NCI-H1694 treated with DMSO at 0.1 percent for 48 hours (cell line): ENCODE data around the gene TSTD2.
"Not testable (repeated sequence)": the region's sequence is repeated elsewhere in the genome, so short reads cannot be mapped to it uniquely, and the experiment has no call there.

ENCODE experiments used
- DNase-seq: peaks from one replicate; lab custom pipeline; 2025; lab: John Stamatoyannopoulos, UW

TSTD2 gene

GRCh38 chr9:97630591-97630990 lies 2.6 kb downstream of the TSTD2 start:
- no peak for DNase-seq

- no peak for DNase-seq
Measured at GRCh38 chr9:97629156-97629555, 4.0 kb downstream of the TSTD2 start.

GRCh38 chr9:97628668-97629067 lies 4.5 kb downstream of the TSTD2 start:
- no peak for DNase-seq

- DNase-seq = no peak
Measured at GRCh38 chr9:97627624-97628023, 5.5 kb downstream of the TSTD2 start.

DNA sequence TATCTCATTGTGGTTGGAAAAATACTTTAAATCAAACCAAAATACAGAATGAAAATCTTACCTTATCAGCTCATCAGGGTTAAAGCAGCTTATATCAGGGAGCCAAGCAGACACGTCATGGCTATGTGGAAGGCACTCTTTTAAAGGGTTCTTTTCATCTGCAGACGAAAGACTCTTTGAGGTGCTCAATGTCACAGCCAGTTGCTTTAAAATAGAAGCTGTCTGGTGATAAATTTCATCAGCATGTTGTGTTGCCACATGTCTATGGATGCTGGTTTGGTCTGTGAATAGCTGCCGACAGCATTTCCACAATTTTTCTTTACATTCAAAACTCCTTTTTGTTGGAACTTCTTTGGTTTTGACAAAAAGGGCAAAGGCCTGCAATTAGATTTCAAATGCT lies 7.5 kb downstream of the TSTD2 start:
- DNase-seq = no peak

GRCh38 chr9:97623946-97624345 lies 9.2 kb downstream of the TSTD2 start:
- DNase-seq = no peak

DNA sequence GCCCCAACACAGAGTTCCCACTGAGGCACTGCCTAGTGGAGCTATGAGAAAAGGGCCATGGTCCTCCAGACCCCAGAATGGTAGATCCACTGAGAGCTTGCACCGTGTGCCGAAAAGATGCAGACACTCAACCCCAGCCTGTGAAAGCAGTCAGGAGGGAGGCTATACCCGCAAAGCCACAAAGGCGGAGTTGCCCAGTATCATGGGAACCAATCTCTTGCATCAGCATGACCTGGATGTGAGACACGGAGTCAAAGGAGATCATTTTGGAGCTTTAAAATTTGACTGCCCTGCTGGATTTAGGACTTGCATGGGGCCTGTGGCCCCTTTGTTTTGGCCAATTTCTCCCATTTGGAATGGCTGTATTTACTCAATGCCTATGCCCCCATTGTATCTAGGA lies 10.7 kb downstream of the TSTD2 start:
- DNase-seq = not testable (repeated sequence)

DNA sequence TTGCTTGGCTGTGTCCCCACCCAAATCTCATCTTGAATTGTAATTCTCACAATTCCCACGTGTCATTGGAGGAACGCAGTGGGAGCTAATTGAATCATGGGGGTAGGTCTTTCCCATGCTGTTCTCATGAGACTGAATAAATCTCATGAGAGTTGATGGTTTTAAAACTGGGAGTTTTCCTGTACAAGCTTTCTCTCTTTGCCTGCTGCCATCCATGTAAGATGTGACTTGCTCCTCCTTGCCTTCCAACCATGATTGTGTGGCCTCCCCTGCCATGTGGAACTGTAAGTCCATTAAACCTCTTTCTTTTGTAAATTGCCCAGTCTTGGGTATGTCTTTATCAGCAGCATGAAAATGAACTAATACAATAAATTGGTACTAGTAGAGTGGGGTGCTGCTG lies 13.1 kb downstream of the TSTD2 start:
- not testable (repeated sequence) for DNase-seq

DNA sequence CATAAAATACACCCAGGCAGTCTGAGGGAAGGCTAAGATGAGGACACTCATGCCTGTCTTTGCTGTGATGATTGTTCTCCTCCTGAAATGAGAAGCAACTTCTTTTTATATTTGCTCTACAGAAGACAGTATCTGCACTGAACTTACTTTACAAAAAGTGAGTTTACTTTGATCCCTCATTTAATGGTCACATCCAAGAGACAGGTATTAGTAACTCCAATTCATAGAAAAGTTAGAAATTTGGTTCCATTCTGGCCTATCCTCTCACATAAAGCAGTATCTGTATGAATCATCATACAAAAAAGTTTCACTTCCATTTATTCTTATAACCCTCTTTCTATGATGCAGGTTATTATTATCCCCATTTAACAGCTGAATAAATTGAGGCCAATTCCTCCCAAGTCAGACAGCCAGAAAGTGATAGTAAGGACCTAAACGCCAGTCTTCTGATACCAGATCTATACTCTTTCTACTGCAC lies 15.2 kb downstream of the TSTD2 start:
- no peak for DNase-seq

DNA sequence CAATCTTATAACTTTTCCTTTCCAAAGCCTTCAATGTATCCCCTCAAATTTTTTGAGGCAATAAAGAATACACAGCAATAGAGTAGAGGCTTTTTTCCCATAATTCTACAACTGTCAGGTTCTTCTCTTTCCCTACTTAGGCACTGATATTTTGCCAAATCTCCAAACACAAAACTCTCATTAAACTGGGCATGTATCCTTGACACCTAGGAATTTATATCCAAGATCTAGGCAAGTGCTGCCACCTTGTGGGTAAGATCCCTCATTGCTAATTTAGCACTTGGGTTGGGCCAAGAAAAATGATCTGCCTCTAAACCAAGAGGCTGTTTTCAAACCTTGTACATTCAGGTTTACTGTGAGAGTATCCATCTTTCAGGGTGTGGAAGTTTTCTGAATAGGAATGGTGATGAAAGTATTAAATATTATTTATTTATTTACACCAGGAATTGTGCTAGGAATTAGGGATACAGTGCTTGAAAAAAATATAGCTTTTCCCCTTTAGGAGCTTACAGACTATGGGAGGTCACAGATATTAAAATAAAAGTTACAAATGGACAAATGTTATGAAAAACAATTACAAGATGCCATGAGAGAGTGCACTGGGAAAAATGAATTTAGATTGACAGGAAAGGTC lies 17.6 kb downstream of the TSTD2 start:
- DNase-seq = peak; percentile 21

- no peak for DNase-seq
Measured at GRCh38 chr9:97604901-97605645, 28.1 kb downstream of the TSTD2 start.

DNA sequence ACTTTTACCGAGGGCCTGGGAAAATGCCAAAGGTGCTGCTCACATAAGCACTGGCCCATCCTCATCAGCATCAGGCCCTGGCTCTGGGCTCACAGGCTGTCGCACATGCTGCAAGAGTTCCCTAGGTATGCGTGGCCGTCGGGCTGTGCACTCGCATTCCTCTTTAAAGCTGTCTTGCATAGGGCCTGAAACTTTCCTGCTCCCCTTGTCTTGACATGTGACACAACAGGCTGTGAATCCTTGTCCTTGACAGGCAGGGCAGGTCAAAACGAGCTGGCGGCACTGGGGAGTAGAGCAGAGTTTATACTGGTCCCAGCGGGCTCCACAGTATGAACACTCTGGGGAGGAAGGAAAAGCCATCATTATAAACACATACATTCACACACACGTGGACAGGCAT lies 30.7 kb downstream of the TSTD2 start:
- DNase-seq = no peak

DNA sequence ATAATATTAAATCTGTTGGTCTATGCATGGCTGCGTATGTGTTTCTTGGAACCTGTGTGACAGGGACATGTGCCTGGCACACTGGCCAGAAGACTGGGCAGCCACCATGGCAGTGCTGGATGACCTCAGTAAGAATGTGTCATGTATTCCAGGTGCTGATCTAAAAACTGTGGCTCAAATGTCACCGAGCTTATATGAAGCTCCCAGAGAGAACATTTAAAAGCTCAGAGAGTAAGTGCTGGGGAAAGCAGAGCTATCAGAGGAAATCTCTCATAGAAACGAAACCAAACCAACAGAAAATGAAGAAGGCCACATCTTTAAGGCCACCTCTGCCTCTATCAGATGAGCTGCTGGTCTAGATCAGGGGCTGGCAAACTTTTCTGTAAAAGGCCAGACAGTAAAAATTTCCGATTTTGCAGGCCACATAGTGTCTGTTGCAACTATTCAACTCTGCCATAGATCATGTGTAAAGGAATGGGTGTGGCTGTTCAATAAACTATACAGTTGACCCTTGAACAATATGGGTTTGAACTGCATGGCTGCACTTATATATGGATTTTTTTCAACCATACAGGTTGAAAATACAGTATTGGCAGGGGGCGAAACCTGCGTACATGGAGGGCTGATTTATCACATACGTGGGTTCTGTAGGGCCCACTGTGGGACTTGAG lies 31.8 kb downstream of the TSTD2 start:
- no peak for DNase-seq

GRCh38 chr9:97600531-97601227 lies 32.5 kb downstream of the TSTD2 start:
- DNase-seq = no peak

DNA sequence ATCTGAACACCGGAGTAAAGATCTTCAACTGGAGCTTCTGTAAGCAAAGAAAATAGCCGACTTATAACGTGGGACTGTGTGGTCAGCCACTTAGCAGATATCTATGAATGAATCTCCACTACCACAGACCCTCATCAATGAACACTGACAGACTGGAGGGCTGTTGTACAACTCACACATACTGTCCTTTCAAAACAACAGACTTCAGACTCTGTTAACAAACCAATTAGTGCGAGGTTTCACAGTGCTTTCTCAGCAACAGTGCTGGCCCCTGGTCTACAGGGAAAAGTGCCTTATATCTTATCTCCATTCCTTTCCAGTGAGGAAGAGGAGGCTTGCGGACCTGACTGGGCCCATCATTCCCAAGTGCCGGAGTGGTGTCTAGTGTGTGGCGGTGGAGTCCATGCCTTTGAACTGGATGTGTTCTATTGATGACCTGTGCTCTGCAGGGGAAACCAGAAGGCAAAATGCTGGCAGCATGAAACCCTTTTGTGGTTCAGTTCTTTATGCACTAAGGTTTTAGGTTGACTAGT lies 33.8 kb downstream of the TSTD2 start:
- DNase-seq = no peak

DNA sequence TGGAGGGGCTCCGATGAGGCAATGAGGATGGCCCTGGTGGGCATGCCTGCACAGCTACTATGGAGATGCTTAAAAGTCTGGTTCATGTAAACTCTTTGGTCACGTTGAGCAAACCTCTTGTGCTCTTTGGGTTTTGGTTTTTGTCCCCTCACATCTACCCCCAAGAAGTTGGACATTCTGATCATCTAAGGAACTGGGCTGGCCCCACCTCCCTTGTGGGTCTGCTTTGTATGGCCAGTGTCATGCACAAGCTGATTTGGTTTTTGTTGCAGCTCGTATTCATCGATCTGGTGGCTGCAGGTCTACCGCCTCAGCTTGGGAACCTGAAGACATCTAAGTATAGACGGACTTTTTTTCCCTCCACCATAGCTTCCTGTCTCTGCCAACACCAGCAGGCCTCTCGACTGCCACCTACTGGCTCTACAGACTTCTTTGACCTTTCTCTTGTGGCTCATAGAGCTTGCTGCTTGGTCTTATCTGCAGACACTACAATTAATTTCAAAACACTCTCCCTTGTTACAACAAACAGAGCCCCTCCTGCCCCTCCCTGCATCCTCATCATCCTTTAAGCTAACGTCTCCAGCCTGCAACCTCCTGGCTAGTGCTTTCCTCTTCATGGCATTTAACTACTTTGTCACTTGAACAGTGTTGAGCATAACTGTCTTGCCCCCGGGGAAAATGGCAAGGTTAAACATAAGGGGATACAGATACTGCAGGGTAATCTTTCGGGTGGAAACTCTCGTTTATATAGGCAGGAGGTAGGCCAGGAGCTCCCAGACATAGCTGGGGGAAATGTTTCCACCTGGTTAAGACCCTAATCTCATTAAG lies 34.5 kb downstream of the TSTD2 start:
- DNase-seq = peak; percentile 71

- DNase-seq = peak; percentile 42
Measured at GRCh38 chr9:97596906-97597305, 36.3 kb downstream of the TSTD2 start.

DNA sequence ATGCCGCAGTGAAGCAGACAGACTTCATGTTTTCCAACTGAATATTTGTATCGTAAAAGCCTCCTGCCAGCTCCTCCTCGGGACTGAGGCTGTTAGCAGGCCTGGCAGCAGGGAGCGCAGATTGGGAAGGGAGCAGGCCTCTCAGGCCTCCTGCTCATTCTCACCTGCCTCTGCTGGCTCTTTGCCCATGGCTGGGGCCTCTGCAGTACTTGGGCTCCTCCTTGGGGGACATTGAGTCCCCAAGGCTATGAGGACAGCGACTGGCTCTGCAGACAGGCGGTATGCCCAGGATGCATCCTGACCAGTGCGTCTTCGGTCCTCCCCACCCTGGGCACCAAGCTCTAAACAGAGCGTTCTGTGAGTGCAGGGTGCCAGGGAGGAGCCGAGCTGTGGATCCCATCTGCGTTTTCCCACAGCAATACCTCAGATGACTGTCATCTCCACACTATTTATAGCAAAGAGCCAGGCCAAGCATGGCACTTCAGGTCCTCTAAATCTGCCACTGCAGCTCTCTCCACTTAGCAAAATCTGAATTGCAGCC lies 38.7 kb downstream of the TSTD2 start:
- DNase-seq = peak; percentile 87

- DNase-seq = no peak
Measured at GRCh38 chr9:97593960-97594359, 39.2 kb downstream of the TSTD2 start.

DNA sequence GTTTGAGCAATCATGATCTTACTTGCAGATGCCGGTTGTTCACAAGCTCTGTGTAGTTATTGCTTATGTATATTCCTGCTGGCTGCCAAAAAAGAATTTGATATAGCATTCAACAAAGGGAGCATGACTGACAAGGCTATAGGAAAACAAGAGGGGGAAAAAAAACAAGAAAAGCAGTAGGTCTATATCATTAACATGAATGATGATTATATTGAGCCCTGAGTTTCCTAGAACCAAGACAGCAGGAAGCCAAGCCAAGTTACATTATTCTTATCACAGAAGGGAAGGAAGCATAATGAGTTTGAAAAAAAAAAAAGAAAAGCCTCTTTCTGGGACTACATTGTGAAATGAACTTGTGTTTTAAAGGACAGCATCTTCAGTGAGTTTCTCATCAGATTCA lies 41.0 kb downstream of the TSTD2 start:
- no peak for DNase-seq

DNA sequence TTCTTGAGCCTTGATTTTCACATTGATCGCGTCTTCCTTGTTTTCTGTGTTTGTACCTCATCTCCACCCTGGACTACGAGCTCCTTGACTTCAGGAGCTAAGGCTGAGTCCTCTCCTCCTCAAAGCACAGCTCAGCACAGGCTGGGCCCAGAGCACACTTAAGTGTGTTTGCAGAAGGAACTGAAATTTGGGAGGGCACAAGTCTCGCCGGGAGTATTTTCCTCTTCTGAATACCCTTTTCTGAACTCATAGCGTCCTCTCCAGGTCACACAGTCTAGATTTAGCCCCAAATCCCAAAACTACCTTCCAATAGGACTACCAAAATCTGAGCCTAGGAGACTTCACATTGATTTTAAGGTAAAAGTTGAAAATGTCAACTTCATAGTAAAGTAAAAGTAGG lies 41.6 kb downstream of the TSTD2 start:
- no peak for DNase-seq
